NT2/D1 (cell line): Measurements from ENCODE around the gene CAAP1.

Experiments
- YY1 ChIP-seq: IDR thresholded peaks from 2 replicates; pipeline ENCODE4 v1.6.1; 2011; ENCODE audit not compliant: insufficient read length, insufficient read depth
- ZNF274 ChIP-seq: IDR thresholded peaks from 2 replicates; pipeline ENCODE4 v1.6.1; 2011; ENCODE audit warnings: mild to moderate bottlenecking, low read depth, low read length

- TF ChIP-seq YY1 (no peak), ZNF274 (no peak)
These were observed 4.3 kb downstream of the CAAP1 start for GRCh38 chr9:26888271-26888670.
